ENCODE data around the gene COMT. TPM values are rescaled to one million over a fixed set of nuclear protein-coding genes. Genes with fewer than 3 reads are reported as not detected.

COMT gene
- total and polyA plus RNA-seq, 4 donors = 75.3 to 430 (median 146) TPM

DNA sequence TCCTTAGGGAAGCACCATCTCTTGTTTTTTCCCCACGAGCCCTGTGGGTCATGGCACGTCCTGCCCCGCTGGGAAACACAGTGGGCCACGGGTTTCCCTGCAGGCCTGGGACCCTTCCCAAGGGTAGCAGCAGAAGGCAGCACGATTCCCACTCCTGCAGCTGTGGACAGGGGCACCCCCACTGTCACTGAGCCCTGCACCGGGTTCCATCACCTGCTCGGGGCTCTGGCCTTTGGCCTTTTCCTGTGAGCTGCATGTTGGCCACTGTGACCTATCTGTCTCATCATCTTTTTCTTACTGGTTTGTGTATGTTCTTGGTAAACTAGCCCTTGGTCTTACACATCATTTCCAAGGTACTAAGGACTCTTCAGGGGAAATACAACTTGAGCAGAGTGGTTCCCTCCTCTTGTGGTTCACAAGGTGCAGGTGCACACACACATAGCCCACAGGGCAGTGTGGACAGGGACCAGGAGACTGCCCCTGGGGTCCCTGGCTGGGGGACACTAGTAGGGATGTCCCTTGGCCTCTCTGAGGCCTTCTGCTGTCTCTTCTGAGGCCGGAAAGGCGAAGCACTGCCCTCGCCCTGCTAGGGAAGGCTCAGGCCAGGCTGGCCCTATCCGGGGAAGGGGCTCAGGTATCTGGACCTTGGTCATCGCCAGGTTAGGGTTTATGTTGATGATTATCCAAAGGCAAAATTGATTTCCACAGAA, 19.1 kb downstream of the COMT start:
- TF ChIP-seq RAD21 (IDR thresholded peaks at IDR 0.05) (no peak), HNF4G (IDR thresholded peaks at IDR 0.05) (no peak), NR2F2 (IDR thresholded peaks at IDR 0.05) (no peak), MAX (IDR thresholded peaks at IDR 0.05) (no peak), GABPA (IDR thresholded peaks at IDR 0.05 in 1 of 2, conservative IDR thresholded peaks at IDR 0.05 in 1 of 2) (no peak), FOXA1 (IDR thresholded peaks at IDR 0.05) (no peak), HNF4A (conservative IDR thresholded peaks at IDR 0.05) (no peak), FOXA2 (IDR thresholded peaks at IDR 0.05) (no peak), RXRA (IDR thresholded peaks at IDR 0.05) (no peak), REST (IDR thresholded peaks at IDR 0.05) (no peak), TAF1 (conservative IDR thresholded peaks at IDR 0.05) (no peak), EGR1 (IDR thresholded peaks at IDR 0.05; ENCODE audit: low read depth in 2 of 2) (no peak)
- TF ChIP-seq, protein P1, sequence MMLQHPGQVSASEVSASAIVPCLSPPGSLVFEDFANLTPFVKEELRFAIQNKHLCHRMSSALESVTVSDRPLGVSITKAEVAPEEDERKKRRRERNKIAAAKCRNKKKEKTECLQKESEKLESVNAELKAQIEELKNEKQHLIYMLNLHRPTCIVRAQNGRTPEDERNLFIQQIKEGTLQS (IDR thresholded peaks at IDR 0.05) = no peak
- Histone ChIP-seq H3K9ac (ENCODE audit: low read depth in 1 of 2, low read length in 2 of 2) (peak overlapping the region in 1 of 2 donors; percentile 91), H3K4me3 (ENCODE audit: low read depth in 1 of 3, low read length in 3 of 3) (no peak overlapping the region), H3K9me3 (ENCODE audit: control insufficient read depth in 4 of 4, low read length in 3 of 4) (no peaks in the 10 kb centered on the region), H3K4me1 (ENCODE audit: control insufficient read depth in 4 of 4, insufficient read depth in 4 of 4, low read length in 3 of 4) (peaks cover 25 to 56% (median 38%) of the 10 kb centered on the region in 4 donors), H3K27me3 (ENCODE audit: control insufficient read depth in 4 of 4, insufficient read depth in 4 of 4, low read length in 3 of 4) (no peaks in the 10 kb centered on the region), H3K27ac (ENCODE audit: low read depth in 1 of 2, low read length in 2 of 2) (peak overlapping the region; percentile 93), H3K36me3 (ENCODE audit: control insufficient read depth in 4 of 4, insufficient read depth in 3 of 4, low read depth in 1 of 4, low read length in 3 of 4) (peaks cover 0 to 10% (median 6%) of the 10 kb centered on the region in 4 donors)
- 62% methylated on average over 12 of the region's 12 CpGs for WGBS
- DNase-seq (ENCODE audit: low spot score) = no peak

DNA sequence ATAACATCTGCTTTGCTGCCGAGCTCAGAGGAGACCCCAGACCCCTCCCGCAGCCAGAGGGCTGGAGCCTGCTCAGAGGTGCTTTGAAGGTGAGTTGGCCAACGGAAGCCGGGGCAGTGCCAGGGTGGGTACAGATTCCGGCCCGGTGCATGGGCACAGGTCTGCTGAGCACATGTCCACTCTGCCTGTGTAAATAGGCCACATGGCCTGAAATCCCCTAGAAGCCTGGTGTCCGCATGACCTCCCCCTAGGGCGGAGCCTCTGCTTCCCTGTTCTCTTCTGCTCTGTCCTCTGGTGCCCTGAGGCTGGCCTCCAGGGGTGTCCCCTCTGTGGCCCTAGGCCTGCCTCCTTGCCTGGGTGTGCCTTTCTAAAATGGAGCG, 19.6 kb downstream of the COMT start:
- no peaks in the 10 kb centered on the region for H3K9me3 ChIP-seq (ENCODE audit: control insufficient read depth in 4 of 4, low read length in 3 of 4)
- no peak overlapping the region for H3K4me3 ChIP-seq (ENCODE audit: low read depth in 1 of 3, low read length in 3 of 3)
- DNase-seq (ENCODE audit: low spot score) = peak; percentile 56
- H3K27ac ChIP-seq (ENCODE audit: low read depth in 1 of 2, low read length in 2 of 2) = peak overlapping the region; percentile 93
- H3K27me3 ChIP-seq (ENCODE audit: control insufficient read depth in 4 of 4, insufficient read depth in 4 of 4, low read length in 3 of 4) = no peaks in the 10 kb centered on the region
- 44% methylated on average over 9 of the region's 9 CpGs for WGBS
- peak overlapping the region; percentile 34 to 92 for H3K9ac ChIP-seq (ENCODE audit: low read depth in 1 of 2, low read length in 2 of 2)
- peaks cover 25 to 56% (median 38%) of the 10 kb centered on the region in 4 donors for H3K4me1 ChIP-seq (ENCODE audit: control insufficient read depth in 4 of 4, insufficient read depth in 4 of 4, low read length in 3 of 4)
- H3K36me3 ChIP-seq (ENCODE audit: control insufficient read depth in 4 of 4, insufficient read depth in 3 of 4, low read depth in 1 of 4, low read length in 3 of 4) = peaks cover 0 to 15% (median 7%) of the 10 kb centered on the region in 4 donors
- TF ChIP-seq JUND (IDR thresholded peaks at IDR 0.05) = peak in 1 of 2 donors; percentile 27
- peak in 1 of 2 donors; percentile 22 for TF ChIP-seq RAD21 (IDR thresholded peaks at IDR 0.05)
- TF ChIP-seq, protein P2, sequence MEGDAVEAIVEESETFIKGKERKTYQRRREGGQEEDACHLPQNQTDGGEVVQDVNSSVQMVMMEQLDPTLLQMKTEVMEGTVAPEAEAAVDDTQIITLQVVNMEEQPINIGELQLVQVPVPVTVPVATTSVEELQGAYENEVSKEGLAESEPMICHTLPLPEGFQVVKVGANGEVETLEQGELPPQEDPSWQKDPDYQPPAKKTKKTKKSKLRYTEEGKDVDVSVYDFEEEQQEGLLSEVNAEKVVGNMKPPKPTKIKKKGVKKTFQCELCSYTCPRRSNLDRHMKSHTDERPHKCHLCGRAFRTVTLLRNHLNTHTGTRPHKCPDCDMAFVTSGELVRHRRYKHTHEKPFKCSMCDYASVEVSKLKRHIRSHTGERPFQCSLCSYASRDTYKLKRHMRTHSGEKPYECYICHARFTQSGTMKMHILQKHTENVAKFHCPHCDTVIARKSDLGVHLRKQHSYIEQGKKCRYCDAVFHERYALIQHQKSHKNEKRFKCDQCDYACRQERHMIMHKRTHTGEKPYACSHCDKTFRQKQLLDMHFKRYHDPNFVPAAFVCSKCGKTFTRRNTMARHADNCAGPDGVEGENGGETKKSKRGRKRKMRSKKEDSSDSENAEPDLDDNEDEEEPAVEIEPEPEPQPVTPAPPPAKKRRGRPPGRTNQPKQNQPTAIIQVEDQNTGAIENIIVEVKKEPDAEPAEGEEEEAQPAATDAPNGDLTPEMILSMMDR (IDR thresholded peaks at IDR 0.05; ENCODE audit: low read depth, low read length, missing input control) = no peak
- TF ChIP-seq HNF4A (conservative IDR thresholded peaks at IDR 0.05) = peak; percentile 87 to 90
- peak; percentile 53 for TF ChIP-seq ZBTB33 (IDR thresholded peaks at IDR 0.05)
- TF ChIP-seq, protein P1 (IDR thresholded peaks at IDR 0.05) = no peak
- peak; percentile 44 for TF ChIP-seq YY1 (IDR thresholded peaks at IDR 0.05)
- peak; percentile 39 for TF ChIP-seq REST (IDR thresholded peaks at IDR 0.05)
- TF ChIP-seq GABPA (IDR thresholded peaks at IDR 0.05 in 1 of 2, conservative IDR thresholded peaks at IDR 0.05 in 1 of 2) = peak in 1 of 2 donors; percentile 58
- TF ChIP-seq RXRA (IDR thresholded peaks at IDR 0.05) = peak; percentile 95 to 96
- peak; percentile 70 for TF ChIP-seq HNF4G (IDR thresholded peaks at IDR 0.05)
- peak; percentile 94 for TF ChIP-seq FOXA1 (IDR thresholded peaks at IDR 0.05)
- no peak for TF ChIP-seq TAF1 (conservative IDR thresholded peaks at IDR 0.05)
- TF ChIP-seq NR2F2 (IDR thresholded peaks at IDR 0.05) = peak; percentile 59
- TF ChIP-seq FOXA2 (IDR thresholded peaks at IDR 0.05) = peak; percentile 97
- TF ChIP-seq MAX (IDR thresholded peaks at IDR 0.05) = peak; percentile 92
- TF ChIP-seq EGR1 (IDR thresholded peaks at IDR 0.05; ENCODE audit: low read depth in 2 of 2) = peak in 1 of 2 donors; percentile 52

Data from liver (tissue), 9 donors.